T-helper 17 cell (primary cell): ENCODE data around the gene MRAP2. TPM values are rescaled to one million over a fixed set of nuclear protein-coding genes. Genes with fewer than 3 reads are reported as not detected.

ENCODE experiments used
- ATAC-seq: fragments of 150-1000 bp; cut with Tn5 transposase; 2 replicates; pipeline ENCODE4 v1.10.0; 2021; ENCODE audit warnings: mild to moderate bottlenecking, moderate library complexity
- DNase-seq, 3 donors: peaks; one replicate each; pipeline versions ENCODE4 v3.0.0 to v3.0.0-alpha.2; 2020 to 2021
- H3K9me3 ChIP-seq: one replicate; pipeline ENCODE4 v1.7.0; 2013; ENCODE audit warnings: low read length, mild to moderate bottlenecking; ENCODE audit not compliant: control insufficient read depth, poor library complexity, severe bottlenecking
- H3K27ac Mint-ChIP-seq: one replicate; pipeline ENCODE4 v1.8.0; 2022; ENCODE audit warnings: mild to moderate bottlenecking, moderate library complexity, mixed read lengths
- H3K27me3 Mint-ChIP-seq: one replicate; pipeline ENCODE4 v1.8.0; 2022; ENCODE audit warnings: mixed read lengths
- H3K36me3 Mint-ChIP-seq: one replicate; pipeline ENCODE4 v1.8.0; 2022; ENCODE audit warnings: low read depth, mixed read lengths
- H3K4me1 Mint-ChIP-seq: one replicate; pipeline ENCODE4 v1.8.0; 2022; ENCODE audit warnings: mild to moderate bottlenecking, mixed read lengths
- H3K4me3 Mint-ChIP-seq: one replicate; pipeline ENCODE4 v1.8.0; 2022; ENCODE audit warnings: mild to moderate bottlenecking, moderate library complexity, mixed read lengths
- total RNA-seq, 4 donors: library from RNA in 2 of 4; stranded (reverse) in 2 of 4; gene quantifications; one replicate each; pipeline ENCODE4 v1.2.3 and lab custom pipeline; 2022 to 2026

The MRAP2 gene
- total RNA-seq, 2 donors from 2014 or later, result not detected

GRCh38 chr6:84046755-84047154, 13.2 kb downstream of the MRAP2 start:
- H3K36me3 Mint-ChIP-seq, result no peaks in the 10 kb centered on the region
- ATAC-seq (no peak), DNase-seq (no peak)
- no peak overlapping the region for H3K27ac Mint-ChIP-seq
- H3K4me3 Mint-ChIP-seq, result no peak overlapping the region
- no peaks in the 10 kb centered on the region for H3K4me1 Mint-ChIP-seq
- H3K9me3 ChIP-seq, result no peaks in the 10 kb centered on the region
- peaks cover 48% of the 10 kb centered on the region for H3K27me3 Mint-ChIP-seq

GRCh38 chr6:84048588-84048987, 15.0 kb downstream of the MRAP2 start:
- ATAC-seq (no peak), DNase-seq (no peak)
- no peaks in the 10 kb centered on the region for H3K36me3 Mint-ChIP-seq

GRCh38 chr6:84050408-84050807, 16.8 kb downstream of the MRAP2 start:
- Mint-ChIP-seq H3K4me3 (no peak overlapping the region), H3K27me3 (peaks cover 22% of the 10 kb centered on the region), H3K36me3 (no peaks in the 10 kb centered on the region), H3K27ac (no peak overlapping the region), H3K4me1 (no peaks in the 10 kb centered on the region)
- DNase-seq, result no peak
- no peak for ATAC-seq
- no peaks in the 10 kb centered on the region for H3K9me3 ChIP-seq

More at GRCh38 chr6:84048588-84048987, 15.0 kb downstream of the MRAP2 start:
- Mint-ChIP-seq H3K4me3 (no peak overlapping the region), H3K27ac (no peak overlapping the region), H3K27me3 (peaks cover 32% of the 10 kb centered on the region), H3K4me1 (no peaks in the 10 kb centered on the region)
- H3K9me3 ChIP-seq, result no peaks in the 10 kb centered on the region

GRCh38 chr6:84052204-84052882, 18.8 kb downstream of the MRAP2 start:
- Mint-ChIP-seq H3K4me1 (no peaks in the 10 kb centered on the region), H3K4me3 (no peak overlapping the region), H3K27me3 (peaks cover 17% of the 10 kb centered on the region), H3K36me3 (no peaks in the 10 kb centered on the region), H3K27ac (no peak overlapping the region)
- H3K9me3 ChIP-seq, result peaks cover 2% of the 10 kb centered on the region
- DNase-seq (no peak), ATAC-seq (no peak)

- DNase-seq (no peak), ATAC-seq (no peak)
- no peaks in the 10 kb centered on the region for H3K4me1 Mint-ChIP-seq
- H3K27me3 Mint-ChIP-seq, result peaks cover 17% of the 10 kb centered on the region
- no peak overlapping the region for H3K27ac Mint-ChIP-seq
- H3K36me3 Mint-ChIP-seq, result no peaks in the 10 kb centered on the region
- peaks cover 2% of the 10 kb centered on the region for H3K9me3 ChIP-seq
- no peak overlapping the region for H3K4me3 Mint-ChIP-seq
These were observed 19.3 kb downstream of the MRAP2 start for GRCh38 chr6:84052883-84053241.

- DNase-seq (no peak), ATAC-seq (no peak)
- Mint-ChIP-seq H3K36me3 (no peaks in the 10 kb centered on the region), H3K27me3 (peaks cover 5% of the 10 kb centered on the region), H3K27ac (no peak overlapping the region), H3K4me3 (no peak overlapping the region), H3K4me1 (no peaks in the 10 kb centered on the region)
- H3K9me3 ChIP-seq, result peaks cover 2% of the 10 kb centered on the region
These were observed 22.1 kb downstream of the MRAP2 start for GRCh38 chr6:84055647-84056046.

- Mint-ChIP-seq H3K27me3 (no peaks in the 10 kb centered on the region), H3K27ac (no peak overlapping the region), H3K4me1 (no peaks in the 10 kb centered on the region), H3K4me3 (no peak overlapping the region), H3K36me3 (no peaks in the 10 kb centered on the region)
- ATAC-seq (no peak), DNase-seq (no peak)
- peaks cover 2% of the 10 kb centered on the region for H3K9me3 ChIP-seq
These were observed 24.3 kb downstream of the MRAP2 start for GRCh38 chr6:84057908-84058307.

GRCh38 chr6:84059082-84059481, 25.5 kb downstream of the MRAP2 start:
- Mint-ChIP-seq H3K27me3 (no peaks in the 10 kb centered on the region), H3K36me3 (no peaks in the 10 kb centered on the region), H3K4me1 (no peaks in the 10 kb centered on the region), H3K4me3 (no peak overlapping the region), H3K27ac (no peak overlapping the region)
- ATAC-seq (no peak), DNase-seq (no peak)
- peaks cover 2% of the 10 kb centered on the region for H3K9me3 ChIP-seq

- Mint-ChIP-seq H3K27ac (no peak overlapping the region), H3K4me1 (no peaks in the 10 kb centered on the region), H3K36me3 (no peaks in the 10 kb centered on the region), H3K4me3 (no peak overlapping the region), H3K27me3 (no peaks in the 10 kb centered on the region)
- DNase-seq (no peak), ATAC-seq (no peak)
- H3K9me3 ChIP-seq, result no peaks in the 10 kb centered on the region
These were observed 27.6 kb downstream of the MRAP2 start for GRCh38 chr6:84061174-84061573.

- no peak for ATAC-seq
- no peaks in the 10 kb centered on the region for H3K4me1 Mint-ChIP-seq
- DNase-seq, result no peak
- no peaks in the 10 kb centered on the region for H3K27me3 Mint-ChIP-seq
- no peaks in the 10 kb centered on the region for H3K9me3 ChIP-seq
- no peak overlapping the region for H3K4me3 Mint-ChIP-seq
- no peaks in the 10 kb centered on the region for H3K36me3 Mint-ChIP-seq
- H3K27ac Mint-ChIP-seq, result no peak overlapping the region
These were observed 28.2 kb downstream of the MRAP2 start for GRCh38 chr6:84061613-84062398.

GRCh38 chr6:84062519-84063154, 29.1 kb downstream of the MRAP2 start:
- Mint-ChIP-seq H3K4me3 (no peak overlapping the region), H3K27ac (no peak overlapping the region), H3K4me1 (no peaks in the 10 kb centered on the region), H3K36me3 (no peaks in the 10 kb centered on the region), H3K27me3 (no peaks in the 10 kb centered on the region)
- DNase-seq, result no peak
- no peak for ATAC-seq
- no peaks in the 10 kb centered on the region for H3K9me3 ChIP-seq

GRCh38 chr6:84065693-84066290, 32.2 kb downstream of the MRAP2 start:
- no peaks in the 10 kb centered on the region for H3K9me3 ChIP-seq
- no peaks in the 10 kb centered on the region for H3K4me1 Mint-ChIP-seq
- no peaks in the 10 kb centered on the region for H3K27me3 Mint-ChIP-seq
- no peak overlapping the region for H3K4me3 Mint-ChIP-seq
- H3K27ac Mint-ChIP-seq, result no peak overlapping the region
- DNase-seq (no peak), ATAC-seq (no peak)
- no peaks in the 10 kb centered on the region for H3K36me3 Mint-ChIP-seq

- no peaks in the 10 kb centered on the region for H3K9me3 ChIP-seq
- Mint-ChIP-seq H3K4me3 (no peak overlapping the region), H3K27ac (no peak overlapping the region), H3K36me3 (no peaks in the 10 kb centered on the region), H3K27me3 (no peaks in the 10 kb centered on the region), H3K4me1 (no peaks in the 10 kb centered on the region)
- no peak for ATAC-seq
- no peak for DNase-seq
These were observed 33.0 kb downstream of the MRAP2 start for GRCh38 chr6:84066536-84066935.
